NCI-H69 (cell line): ENCODE results near the gene HSPA12B.

ENCODE experiments used
- DNase-seq: peaks from one replicate; lab custom pipeline; 2025; lab: John Stamatoyannopoulos, UW

HSPA12B gene

DNA sequence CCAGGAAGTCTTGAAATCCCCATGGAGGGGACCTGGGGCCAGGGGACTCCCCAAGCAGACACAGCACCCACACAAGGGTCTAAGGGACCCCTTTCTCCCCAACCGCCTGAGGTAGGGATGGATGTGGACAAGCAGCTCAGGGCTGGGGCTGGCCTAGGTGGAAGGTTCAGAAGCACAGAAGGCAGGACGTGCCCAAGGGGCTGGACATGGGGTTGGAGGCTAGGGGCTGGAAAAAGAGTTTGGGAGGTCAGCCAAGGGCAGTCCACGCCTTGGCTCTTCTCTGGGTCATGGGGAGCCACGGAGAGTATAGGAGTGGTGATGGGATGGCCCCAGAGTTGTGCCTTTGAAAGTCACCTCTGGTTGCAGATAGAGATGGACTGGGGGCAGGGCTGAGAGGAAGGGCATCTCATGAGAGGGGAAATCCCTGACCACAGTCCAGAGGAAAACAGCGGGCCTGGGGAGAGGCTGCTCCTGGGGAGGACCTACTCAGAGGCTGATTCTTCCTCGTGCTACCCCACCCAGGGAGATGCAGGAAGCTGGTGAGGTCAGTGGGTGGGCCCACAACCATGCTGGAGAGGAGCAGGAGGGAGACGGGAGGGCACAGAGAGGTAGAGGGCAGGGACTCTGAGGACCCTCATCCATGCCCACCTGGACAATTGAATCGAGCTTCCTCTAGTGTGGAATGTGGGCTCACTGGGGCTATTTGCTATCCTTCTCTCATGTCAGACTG lies 2.5 kb upstream of the HSPA12B start:
- DNase-seq = no peak

DNA sequence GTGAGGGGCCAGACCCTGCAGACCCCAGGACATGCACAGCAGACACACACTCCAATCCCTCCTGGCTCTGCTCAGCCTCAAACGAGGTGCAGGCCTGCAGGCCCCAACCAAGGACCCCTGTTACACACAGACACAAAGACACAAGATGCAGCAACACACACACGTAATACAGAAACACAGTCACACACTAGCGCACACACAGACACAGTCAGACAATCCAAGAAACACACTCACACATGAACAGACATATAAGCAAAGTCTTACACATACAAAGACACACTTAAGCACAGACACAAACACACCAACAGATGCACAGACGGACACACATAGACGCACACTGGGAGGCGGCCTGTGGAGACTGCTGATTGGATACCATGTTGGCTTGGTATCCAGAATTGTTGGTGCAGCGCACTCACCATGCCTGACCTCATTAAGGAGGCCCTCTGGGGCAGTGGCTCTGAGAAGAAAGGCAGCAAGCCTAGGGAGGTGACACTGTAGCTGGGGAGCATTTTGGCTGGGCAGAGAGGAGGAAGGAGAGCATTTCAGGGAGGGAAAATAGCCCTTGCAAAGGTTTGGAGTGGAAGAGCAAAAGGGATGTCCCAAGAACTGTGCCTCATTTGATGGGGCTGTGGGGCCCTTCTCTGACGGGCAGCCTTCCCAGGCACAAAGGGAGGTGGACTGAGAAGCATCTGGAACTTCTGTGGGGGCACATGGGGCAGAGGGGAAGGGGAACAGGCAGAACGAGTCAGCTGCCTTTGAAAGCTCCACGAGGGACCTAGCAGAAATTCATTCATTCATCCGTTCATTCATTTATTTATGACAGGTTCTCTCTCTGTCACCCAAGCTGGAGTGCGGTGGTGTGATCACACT lies 1.4 kb upstream of the HSPA12B start:
- peak; percentile 14 for DNase-seq

DNA sequence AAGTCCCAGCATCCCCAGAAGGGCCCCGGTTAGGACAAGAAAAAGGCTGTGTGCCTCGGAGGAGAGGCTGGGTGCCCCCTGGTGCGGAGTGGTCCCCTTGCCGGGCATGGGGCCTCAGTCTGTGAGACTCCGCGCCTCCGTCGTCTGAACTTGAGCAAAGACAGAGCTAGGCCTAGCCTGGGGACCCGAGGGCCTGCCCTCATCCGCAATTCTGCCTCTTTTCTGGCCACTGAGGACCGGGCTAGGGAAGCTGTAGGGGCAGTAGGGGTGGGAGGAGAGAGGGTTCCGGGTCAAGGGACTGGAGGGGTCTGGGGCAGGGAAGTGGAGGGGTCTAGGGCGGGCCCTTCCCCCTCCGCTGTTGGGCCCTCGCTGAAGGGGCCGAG lies 550 bp upstream of the HSPA12B start:
- no peak for DNase-seq

DNA sequence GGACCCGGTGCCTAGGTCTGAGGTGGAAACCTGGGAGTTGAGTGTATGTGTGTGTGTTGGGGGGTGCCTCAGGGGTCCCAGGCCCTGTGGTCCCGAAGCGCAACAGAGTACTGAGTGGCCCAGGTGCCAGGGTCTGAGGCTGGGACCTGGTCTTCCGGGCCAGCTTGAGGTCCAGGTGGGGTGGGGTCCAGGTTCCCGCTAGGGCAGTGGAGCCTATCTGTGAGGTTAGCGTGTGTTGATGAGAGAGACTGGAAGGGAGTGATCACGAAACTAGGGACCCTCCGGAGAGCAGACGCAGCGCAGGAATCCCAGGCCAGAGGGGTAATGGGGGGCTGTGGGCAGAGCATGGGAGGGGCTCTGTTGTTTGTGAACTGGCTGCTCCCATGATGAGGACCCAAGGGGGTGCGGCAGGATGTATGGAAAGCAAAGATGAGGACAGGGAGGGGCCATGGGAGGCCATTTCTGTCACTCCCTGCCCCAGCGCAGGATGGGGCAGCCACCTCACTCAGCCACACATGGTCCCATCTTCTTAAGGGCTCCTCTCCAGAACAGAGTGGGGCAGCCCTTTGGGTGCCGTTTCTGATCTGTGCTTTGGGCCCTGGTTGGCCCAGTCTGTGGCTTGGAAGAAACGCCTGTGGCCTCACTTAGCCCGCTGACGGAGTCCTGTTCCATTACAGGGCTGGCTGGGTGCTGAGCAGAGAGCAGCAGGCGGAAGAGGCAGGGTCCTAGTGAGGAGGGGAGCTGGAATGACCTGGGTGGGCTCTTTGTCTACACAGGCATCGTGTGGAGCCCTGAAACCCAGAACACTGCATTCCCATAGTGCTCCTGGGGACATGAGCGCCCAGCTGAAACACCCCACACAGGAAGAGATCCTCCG lies 872 bp downstream of the HSPA12B start:
- no peak for DNase-seq

DNA sequence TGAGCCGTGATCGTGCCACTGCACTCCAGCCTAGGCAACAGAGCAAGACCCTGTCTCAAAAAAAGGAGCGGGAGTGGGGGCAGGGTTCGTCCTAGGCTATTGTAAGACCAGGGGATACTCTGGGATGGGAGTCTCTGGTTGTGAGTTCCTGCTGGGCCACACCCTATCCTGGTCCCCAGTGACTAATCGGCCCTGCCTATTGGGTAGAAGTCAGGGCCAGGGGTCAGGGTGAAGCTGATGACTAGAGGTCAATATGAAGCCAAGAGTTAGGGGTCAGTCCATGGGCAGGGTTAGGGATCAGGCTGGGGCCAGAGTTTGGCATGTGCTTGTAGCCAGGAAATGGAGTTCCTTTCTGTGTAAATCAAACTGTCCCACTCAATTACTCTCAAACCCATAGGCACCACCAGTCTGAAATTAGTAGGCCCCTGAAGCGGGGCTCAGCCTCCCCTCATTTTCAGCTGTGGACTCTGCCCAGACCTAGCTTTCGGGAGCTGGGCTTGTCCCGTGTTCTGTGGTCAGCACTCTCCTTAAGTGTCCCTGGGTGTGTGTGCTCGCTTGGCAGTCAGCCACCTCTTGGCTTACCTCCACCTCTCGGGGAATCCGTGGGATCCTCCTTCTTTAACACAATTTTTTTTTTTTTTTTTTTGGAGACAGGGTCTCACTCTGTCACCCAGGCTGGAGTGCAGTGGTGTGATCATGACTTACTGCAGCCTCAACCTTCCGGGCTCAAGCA lies 1.8 kb downstream of the HSPA12B start:
- no peak for DNase-seq

DNA sequence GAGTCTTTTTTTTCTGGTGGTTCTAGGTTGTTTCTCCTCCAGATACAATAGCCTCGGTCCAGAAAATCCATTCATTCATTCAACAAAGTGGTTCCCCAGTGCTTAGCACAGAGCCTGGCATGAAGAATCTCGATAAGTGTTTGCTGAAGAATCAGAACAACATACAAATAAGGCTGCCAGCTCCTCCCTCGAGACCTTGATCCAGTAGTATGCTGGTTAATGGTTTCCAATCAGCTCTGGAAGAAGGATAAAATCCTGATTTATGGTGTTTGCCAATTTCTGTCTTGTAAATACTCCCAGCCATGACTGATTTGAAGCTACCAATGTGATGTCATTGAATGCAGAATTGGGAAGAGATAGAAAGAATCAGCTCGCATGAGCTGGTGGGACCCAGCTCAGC lies 3.3 kb downstream of the HSPA12B start:
- no peak for DNase-seq

DNA sequence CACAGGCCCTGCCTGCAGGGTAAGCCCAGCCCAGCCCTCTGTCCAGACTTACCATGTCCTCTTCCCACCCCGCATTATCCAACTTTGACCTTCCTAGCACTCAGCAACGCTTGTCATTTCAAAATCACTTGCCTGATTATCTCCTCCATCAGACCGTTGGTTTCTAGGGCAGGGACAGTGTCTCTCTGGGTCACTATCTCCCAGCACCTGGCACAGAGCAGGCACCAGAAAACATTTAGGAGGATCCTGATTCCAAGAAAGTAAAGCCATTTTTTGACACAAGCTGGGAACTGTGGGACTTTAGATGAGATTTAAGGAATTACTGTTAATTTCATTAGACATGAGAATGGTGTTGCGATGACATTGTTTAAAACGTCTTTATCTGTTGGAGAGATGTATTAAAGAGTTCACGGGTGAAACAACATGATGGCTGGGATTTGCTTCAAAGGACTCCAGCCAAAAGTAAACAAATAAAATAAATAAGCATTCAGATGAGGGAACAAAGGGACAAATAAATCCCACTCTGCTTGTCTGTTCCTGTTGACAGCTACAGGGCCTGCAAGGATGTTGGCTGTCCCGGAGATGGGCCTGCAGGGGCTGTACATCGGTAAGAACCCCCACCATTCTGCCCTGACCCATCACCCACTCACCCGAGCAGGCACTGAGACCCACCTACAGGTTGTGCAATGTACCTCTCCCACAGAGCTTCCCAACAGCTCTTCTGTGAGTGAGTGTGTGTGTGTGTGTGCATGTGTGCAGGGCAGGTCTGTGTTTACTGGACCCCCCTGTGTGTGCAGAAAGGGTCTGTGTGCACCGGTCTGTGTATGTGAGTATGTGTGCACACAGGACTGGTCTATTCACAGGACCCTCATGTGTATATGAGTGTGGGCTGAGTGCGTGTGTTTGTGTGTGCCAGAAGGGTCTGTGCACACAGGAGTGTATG lies 5.9 kb downstream of the HSPA12B start:
- DNase-seq = peak; percentile 38

DNA sequence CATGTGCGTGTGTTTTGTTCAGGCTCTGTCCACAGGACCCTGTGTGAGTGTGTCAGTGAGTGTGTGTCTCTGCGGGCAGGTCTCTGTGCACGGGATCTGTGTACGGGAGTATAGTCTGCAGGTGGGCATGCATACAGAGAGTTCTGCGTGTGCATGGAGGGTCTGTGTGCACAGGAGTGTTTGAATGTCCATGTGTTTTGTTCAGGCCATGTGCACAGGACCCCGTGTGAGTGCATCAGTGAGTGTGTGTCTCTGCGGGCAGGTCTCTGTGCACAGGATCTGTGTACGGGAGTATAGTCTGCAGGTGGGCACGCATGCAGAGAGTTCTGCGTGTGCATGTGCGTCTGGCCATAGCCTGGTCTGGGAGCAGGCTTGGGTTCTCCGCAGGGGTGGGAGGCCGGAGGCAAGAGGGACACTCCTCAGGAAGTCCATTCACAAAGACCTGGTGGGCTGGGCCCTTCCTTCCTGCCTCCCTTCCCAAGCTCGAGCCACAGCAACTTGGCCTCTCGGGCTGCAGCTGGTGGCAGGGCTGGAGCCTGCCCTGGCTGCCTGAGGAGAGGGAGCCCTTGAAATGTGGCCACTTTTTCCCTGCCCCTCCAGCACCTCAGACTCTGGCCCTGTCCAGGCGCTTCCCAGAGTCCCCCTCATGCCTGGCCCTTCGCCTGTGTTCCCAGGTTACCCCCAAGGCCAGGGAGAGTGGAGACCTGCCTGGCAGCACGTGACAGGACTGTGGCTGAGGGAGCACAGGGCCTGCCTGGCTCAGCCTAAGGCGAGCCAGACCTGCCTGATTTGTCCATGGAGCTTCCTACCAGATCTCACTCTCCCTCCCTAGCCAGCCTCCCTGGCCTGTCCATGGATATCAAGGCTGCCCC lies 6.8 kb downstream of the HSPA12B start:
- peak; percentile 37 for DNase-seq

DNA sequence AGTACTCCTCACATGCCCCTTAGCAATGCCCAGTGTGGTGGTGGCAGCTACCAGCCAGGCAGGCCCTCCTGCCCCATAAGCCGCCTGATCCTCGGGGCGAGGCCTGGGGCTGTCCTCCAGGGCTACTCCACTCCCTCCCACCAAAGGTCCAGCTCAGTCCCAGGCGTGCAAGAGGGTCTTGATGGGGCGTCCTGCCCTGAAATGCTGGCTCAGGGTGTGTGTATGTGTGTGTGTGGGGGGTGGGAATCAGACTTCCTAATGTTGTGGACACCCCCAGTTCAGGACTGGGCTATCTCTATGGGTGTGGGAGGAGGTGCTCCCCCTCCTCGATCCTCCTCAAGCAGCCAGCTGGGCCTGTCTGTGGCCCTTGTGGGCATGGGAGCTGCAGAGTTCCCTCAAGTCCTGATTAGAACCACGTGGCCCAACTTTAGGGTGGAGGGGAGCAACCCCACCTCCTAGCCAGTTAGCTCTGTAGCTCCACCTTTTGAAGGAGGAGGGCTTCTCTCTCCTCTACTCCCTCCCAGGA lies 7.5 kb downstream of the HSPA12B start:
- DNase-seq = no peak

DNA sequence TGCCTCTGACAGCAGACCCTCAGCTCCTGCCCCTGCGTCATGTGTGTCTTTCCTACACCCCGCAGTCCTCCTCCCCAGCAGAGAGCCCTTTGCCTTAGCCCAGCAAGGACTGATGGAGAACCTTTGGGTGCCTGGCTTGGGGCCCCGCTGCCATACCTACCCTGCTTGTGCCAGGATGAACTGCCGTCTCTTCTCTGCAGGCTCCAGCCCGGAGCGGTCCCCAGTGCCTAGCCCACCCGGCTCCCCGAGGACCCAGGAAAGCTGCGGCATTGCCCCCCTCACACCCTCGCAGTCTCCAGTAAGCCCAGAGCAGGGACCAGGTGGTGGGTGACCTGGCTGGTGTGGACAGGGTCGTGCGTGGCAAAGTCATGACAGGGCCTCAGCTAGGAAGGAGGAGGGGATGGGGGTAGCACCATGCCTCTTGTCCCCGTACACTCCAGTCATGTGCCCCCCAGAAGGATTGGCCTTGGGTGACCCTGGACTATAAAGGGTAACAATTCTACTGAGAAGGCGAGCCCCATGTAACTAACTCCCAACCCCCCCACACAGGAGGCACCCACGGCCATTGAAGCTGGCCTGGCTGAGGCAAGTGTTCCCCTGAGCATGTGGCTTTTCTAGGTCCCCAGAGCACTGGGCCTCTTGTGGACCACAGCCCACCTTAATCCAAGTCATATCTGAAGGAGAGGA lies 8.3 kb downstream of the HSPA12B start:
- DNase-seq = no peak

DNA sequence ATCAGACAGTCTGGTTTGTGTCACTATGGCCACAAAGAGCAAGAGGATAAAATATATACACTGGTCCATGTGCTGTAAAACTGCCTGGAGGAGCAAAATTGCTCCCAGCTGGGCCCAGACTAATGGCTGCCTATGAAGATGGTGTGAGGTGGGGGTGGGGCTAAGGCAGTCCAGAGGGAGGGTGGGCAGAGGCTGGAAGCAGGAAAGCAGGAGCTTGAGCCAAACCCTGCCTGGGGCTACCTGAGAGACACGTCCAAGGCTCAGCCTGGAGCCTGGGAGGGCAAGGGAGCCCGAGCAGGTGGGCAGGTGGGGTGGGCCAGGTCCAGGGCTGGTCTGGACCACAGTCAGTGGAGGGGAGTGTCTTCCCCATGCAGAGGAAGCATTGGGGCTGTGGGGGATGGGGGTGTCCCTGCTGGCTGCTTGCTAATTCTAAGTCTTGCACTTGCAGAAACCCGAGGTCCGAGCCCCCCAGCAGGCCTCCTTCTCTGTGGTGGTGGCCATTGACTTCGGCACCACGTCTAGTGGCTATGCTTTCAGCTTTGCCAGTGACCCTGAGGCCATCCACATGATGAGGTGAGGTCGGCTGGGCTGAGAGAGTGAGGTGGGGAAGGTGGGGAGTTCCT lies 9.5 kb downstream of the HSPA12B start:
- DNase-seq = peak; percentile 62

DNA sequence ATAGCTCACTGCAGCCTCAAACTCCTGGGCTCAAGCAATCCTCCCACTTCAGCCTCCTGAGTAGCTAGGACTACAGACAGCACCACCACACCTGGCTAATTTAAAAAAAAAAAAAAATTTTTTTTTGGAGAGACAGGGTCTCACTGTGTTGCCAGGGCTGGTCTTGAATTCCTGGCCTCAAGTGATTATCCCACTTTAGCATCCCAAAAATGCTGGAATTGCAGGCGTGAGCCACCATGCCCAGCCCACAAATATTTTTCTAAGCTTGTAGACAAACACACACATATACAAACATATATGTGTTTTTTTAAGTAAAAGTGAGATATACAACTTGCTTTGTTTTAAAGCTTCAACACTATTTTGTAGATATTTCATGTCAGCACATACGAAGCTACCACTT lies 10.8 kb downstream of the HSPA12B start:
- no peak for DNase-seq

DNA sequence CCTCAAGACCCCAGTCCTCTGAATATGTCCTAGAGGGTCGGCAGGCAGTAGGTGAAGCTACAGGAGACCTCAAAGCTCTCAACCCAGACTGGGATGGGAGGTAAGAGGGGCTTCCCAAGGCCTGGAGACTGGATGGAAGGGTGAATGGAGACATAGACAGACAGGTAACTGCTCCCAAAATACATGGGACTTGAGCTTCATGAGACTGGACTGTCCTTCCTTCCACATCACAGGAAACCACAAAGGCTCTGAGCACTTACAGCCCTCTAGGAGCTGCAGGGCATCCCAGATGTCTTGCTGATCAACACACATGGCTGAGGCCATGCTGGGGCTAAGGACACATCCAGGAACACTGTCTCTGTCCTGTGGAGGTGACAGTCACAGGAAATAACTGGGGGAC lies 11.6 kb downstream of the HSPA12B start:
- no peak for DNase-seq

DNA sequence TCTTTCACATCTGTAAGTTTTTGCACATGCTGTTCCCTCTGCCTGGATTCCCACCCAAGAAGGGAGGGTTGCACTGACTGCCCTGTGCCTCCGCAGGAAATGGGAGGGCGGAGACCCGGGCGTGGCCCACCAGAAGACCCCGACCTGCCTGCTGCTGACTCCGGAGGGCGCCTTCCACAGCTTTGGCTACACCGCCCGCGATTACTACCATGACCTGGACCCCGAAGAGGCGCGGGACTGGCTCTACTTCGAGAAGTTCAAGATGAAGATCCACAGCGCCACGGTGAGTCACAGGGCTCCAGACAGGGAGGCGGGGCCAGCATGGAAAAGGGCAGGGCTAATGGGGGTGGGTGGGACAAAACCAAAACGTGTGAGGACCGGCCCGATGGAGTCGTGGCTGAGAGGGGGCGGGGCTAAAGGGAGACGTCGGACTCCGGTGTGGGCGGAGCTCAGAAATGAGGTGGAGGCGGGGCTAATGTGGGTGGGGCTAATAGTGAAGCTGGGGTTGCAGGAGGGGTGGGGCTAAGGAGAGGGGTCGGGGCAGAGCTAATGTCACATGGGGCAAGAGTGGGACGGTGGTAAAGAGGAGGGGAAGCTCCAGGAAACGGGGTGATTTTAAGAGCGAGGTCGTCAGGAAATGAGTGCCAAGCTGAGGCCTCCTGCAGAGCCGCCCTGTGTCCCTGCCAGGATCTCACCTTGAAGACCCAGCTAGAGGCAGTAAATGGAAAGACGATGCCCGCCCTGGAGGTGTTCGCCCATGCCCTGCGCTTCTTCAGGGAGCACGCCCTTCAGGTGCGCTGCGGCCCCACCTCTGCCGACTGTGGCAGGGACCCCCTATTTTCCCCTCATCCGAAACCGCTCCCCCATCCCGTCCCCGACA lies 12.6 kb downstream of the HSPA12B start:
- DNase-seq = peak; percentile 84

DNA sequence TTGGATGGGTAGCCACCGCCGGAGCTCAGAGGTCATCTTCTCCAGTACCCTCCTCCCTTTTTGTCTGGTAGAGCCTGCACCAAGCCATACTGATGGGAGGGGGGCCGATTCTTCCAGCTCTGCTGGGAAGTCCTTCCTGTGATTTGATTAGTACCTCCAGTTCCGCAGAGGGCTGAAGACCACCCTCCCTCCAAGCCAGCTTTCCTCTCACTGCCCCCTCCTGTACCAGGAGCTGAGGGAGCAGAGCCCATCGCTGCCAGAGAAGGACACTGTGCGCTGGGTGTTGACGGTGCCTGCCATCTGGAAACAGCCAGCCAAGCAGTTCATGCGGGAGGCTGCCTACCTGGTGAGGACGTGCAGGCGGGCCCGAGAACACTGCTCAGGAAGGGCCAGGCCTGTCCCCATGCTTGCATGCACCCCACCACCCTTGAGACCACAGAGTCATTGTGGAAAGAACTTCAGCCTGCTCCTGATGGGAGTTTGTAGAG lies 13.2 kb downstream of the HSPA12B start:
- DNase-seq = no peak

DNA sequence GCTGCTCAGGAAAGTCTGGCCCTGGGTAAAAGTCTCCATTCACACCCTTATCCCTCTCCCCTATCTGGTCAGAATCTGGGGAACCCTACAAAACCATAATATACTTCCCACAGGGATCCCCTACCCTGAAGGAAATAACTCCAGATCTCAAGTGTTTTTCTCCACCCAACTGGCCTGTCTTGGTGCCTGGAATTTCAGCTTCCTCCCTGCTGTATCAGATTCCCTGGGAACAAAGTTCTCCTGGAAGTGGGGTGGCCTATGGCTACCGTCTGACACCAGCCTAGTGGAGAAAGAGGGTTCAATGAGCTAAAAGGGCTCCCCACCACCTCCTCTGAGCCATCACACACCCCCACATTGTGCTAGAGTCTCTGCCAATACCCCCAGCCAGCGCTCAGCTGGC lies 15.0 kb downstream of the HSPA12B start:
- no peak for DNase-seq

DNA sequence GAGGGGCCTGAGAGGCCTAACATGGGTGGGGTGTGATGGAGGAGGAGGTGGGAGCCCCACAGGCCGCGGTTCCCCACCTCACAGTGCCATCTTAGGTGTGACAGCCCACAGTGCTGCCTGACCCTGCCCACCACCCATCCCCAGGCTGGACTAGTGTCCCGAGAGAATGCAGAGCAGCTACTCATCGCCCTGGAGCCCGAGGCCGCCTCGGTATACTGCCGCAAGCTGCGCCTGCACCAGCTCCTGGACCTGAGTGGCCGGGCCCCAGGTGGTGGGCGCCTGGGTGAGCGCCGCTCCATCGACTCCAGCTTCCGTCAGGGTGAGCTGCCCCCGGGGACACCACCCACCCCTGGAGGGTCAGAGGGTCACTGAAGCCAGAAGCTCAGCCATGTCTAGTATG lies 15.6 kb downstream of the HSPA12B start:
- DNase-seq = no peak
